Muscle of leg (tissue), 11 donors: Measurements from ENCODE around the gene TEC. TPM values are rescaled to one million over a fixed set of nuclear protein-coding genes. Genes with fewer than 3 reads are reported as not detected.
A peak's percentile ranks its signal among the peaks of the same experiment; 100 is the strongest.

Experiments used
- DNase-seq: peaks from one replicate; pipeline ENCODE4 v3.0.0; 2013
- H3K27ac ChIP-seq: one replicate; pipeline ENCODE4 v1.5.1; 2013; ENCODE audit warnings: mild to moderate bottlenecking, low read length, control low read depth
- H3K27me3 ChIP-seq: one replicate; pipeline ENCODE4 v1.6.1; 2013; ENCODE audit warnings: low read length; ENCODE audit not compliant: control insufficient read depth, insufficient read depth
- H3K36me3 ChIP-seq: one replicate; pipeline ENCODE4 v1.6.1; 2013; ENCODE audit warnings: low read length; ENCODE audit not compliant: control insufficient read depth, insufficient read depth
- H3K4me1 ChIP-seq: one replicate; pipeline ENCODE4 v1.6.1; 2013; ENCODE audit warnings: low read length; ENCODE audit not compliant: control insufficient read depth, insufficient read depth
- H3K4me3 ChIP-seq: one replicate; pipeline ENCODE4 v1.5.1; 2013; ENCODE audit warnings: low read length, control low read depth
- H3K9me3 ChIP-seq: replicated peaks from 2 replicates; pipeline ENCODE4 v1.6.1; 2013; ENCODE audit warnings: low read depth, low read length; ENCODE audit not compliant: control insufficient read depth
- WGBS: methylation state at CpG from one replicate; pipeline ENCODE4 v1.1.5; 2013; ENCODE audit warnings: missing lambda C conversion rate; ENCODE audit not compliant: insufficient coverage; 5-methylcytosine and 5-hydroxymethylcytosine counted together
- polyA plus RNA-seq, 8 donors: library from polyadenylated mRNA; unstranded; fragments of 120-200 nt; gene quantifications; one replicate each; pipeline versions ENCODE4 v1.2.1 to v1.2.3, GENCODE V29; 2013; ENCODE audit warnings: inconsistent platforms in 1 of 8, low replicate concordance in 1 of 8; ENCODE audit not compliant: insufficient read length in 8 of 8, insufficient read depth in 1 of 8
- total RNA-seq: library from RNA; stranded (reverse); fragments of 120-200 nt; gene quantifications from one replicate; pipeline ENCODE4 v1.2.4, GENCODE V29; 2013

The TEC gene
- total and polyA plus RNA-seq, 9 donors = 0.23 to 1.3 (median 0.57) TPM

DNA sequence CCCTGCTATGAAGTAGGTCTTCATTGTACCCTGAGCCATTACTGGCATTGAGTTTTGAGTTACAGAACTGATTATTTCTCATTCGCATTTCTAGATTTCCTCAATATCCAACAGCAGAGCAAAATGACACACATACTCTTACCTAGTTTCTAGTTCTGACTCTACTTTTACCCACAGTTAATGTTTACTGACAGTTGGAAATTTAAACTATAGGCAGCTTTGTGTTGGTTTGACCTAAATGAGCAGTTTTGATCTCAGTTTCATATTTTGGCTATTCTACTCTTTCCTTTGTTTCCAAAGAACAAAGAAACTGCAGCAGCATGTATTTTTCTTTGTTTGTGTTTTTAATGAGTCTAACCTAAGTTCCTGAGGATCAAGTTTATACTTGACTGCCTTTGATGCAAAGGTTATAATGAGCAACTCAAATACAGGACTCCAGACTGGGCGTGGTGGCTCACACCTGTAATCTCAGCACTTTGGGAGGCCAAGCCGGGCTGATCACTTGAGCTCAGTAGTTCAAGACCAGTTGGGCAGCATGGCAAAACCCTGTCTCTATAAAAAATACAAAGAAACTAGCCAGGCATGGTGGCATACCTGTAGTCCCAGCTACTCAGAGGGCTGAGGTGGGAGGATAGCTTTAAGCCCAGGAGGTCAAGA lies 166.0 kb downstream of the TEC start:
- Histone ChIP-seq H3K27ac (no peak overlapping the region), H3K27me3 (no peaks in the 10 kb centered on the region), H3K36me3 (no peaks in the 10 kb centered on the region), H3K4me3 (no peak overlapping the region), H3K9me3 (no peaks in the 10 kb centered on the region), H3K4me1 (no peaks in the 10 kb centered on the region)
- no peak for DNase-seq
- WGBS = 83% methylated on average over 1 of the region's 3 CpGs

DNA sequence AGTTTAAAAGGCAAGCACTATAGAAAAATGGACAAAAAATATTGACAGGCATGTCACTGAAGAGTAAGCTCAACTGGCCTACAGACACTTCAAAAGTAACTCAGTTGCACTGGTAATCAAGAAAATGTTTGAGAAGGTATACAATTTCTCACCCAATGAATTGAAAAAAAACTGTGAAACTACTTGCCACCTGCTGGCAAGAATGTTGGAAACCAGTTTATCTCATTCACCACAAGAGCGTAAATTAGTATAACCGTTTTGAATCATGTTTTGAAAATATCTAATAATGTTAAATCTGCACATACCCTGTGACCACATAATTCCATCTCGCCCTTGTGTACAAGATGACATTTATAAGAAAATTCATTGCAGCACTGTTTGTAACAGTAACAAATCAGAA lies 167.3 kb downstream of the TEC start:
- Histone ChIP-seq H3K4me1 (no peaks in the 10 kb centered on the region), H3K36me3 (no peaks in the 10 kb centered on the region), H3K4me3 (no peak overlapping the region), H3K9me3 (no peaks in the 10 kb centered on the region), H3K27me3 (no peaks in the 10 kb centered on the region), H3K27ac (no peak overlapping the region)
- DNase-seq = no peak
- WGBS = no CpG with 5 or more reads among the region's 3 CpGs

DNA sequence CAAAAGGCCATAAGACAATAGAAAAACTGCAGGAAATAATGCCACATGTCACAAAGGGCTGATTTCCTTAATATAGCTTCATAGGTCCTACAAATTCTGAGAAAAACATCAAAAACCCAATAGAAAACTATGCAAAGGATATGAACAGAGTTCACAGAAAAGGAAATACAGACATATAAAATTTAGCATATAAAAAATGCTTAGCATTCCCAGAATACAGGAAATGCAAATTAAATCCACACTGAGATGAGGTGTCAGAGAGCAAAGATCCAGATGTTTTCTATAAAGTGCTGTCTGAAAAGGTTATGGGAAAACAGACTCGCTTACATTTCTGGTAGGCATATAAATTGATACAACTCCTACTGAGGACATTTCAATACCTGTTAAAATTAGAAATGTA lies 169.4 kb downstream of the TEC start:
- Histone ChIP-seq H3K27me3 (no peaks in the 10 kb centered on the region), H3K27ac (no peak overlapping the region), H3K9me3 (no peaks in the 10 kb centered on the region), H3K36me3 (no peaks in the 10 kb centered on the region), H3K4me1 (no peaks in the 10 kb centered on the region), H3K4me3 (no peak overlapping the region)
- DNase-seq = peak; percentile 14
- WGBS = no CpG with 5 or more reads among the region's 1 CpG

DNA sequence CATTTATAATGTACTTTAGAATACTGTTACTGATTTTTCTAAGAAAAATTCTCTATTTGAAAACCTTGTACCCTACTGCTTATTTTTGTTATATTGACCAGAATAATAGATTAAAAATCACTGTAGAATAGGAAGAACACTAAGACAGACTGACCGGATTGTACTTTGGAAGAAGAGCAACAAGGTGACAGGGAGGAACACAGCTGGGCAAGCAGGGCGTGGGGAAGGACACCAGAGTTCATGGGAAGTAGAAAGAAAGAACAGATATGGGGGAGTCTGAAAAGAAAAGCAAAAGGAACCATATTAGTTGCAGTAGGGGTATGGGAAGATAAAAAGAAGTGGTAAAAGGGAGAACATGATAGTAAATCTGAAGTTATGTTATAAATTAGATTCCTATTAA lies 174.2 kb downstream of the TEC start:
- Histone ChIP-seq H3K27ac (no peak overlapping the region), H3K9me3 (no peaks in the 10 kb centered on the region), H3K4me3 (no peak overlapping the region), H3K36me3 (no peaks in the 10 kb centered on the region), H3K4me1 (no peaks in the 10 kb centered on the region), H3K27me3 (no peaks in the 10 kb centered on the region)
- 68% methylated on average over 2 of the region's 2 CpGs for WGBS
- no peak for DNase-seq

DNA sequence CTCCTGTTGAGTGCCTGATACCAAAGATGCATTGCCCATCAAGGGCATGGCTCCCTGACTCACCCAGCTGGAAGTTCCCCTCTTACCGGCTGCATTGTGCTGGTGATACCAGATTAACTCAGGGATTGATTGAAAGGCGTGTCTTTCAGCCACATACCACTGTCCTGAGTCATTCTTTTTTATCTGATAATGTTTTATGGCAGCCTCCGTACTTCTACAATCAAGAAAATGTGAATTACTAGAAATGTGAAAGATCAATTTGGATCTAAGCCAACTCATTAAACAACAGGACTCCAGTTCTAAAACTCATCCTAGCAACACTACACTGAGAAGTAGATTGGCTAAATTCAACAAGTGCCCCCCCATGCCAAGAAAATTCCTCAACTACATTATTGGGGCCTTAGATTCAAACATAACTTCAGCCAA lies 175.6 kb downstream of the TEC start:
- Histone ChIP-seq H3K27ac (no peak overlapping the region), H3K9me3 (no peaks in the 10 kb centered on the region), H3K4me1 (no peaks in the 10 kb centered on the region), H3K27me3 (no peaks in the 10 kb centered on the region), H3K36me3 (no peaks in the 10 kb centered on the region), H3K4me3 (no peak overlapping the region)
- no peak for DNase-seq
- WGBS = no CpG with 5 or more reads among the region's 3 CpGs

DNA sequence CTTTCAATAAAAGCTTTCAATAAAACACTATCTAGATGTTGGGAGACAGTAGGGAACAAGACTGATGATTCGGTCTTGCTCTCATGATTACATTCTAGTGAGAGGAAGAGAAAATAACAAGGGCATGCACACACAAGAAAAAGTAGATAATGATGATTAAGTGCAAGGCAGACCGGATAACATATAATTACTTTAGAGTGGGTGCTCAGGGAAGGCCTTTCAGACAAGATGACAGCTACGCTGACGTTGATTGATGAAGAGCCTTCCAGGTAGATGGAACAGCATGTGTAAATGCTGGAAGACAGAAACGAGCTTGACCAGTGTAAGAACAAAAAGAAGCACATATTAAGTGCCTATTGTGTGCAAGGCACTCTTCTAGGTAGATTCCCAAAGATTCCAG lies 179.0 kb downstream of the TEC start:
- Histone ChIP-seq H3K4me3 (no peak overlapping the region), H3K9me3 (no peaks in the 10 kb centered on the region), H3K36me3 (no peaks in the 10 kb centered on the region), H3K4me1 (no peaks in the 10 kb centered on the region), H3K27me3 (no peaks in the 10 kb centered on the region), H3K27ac (no peak overlapping the region)
- 83% methylated on average over 4 of the region's 5 CpGs for WGBS
- DNase-seq = no peak

DNA sequence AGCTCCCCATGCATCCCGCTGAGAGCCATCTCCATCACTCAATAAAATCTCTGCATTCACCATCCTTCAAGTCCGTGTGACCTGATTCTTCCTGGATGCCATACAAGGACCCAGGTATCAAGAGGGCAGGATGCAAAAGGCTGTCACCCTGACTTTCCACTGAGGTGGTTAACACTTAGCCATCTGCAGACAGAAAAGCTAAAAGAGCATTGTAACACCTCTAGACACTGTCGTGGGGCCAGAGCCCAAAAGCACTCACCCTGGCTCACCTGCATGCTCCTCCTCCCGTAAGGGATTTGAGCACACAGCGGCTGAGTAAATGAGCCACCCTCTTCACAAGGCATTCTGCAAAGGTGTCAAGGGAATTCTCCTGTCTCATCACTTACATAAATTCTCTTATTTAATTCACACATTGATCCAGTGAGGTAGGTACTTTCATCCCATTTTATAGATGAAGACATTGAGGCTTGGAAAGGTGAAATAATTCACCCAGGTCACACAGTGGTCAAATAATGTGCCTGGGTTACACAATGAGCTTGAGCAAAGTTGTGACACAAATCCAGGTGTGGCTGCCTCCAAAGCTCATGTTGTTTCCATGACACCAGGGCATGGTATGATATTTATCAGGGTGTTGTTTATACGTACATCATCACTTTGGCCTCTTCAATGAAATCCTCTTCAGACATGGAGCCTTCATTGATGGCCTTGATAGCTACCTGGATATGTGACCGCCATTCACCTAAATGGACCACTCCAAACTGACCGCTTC lies 183.6 kb downstream of the TEC start:
- H3K9me3 ChIP-seq = no peaks in the 10 kb centered on the region
- 56% methylated on average over 6 of the region's 8 CpGs for WGBS
- H3K36me3 ChIP-seq = no peaks in the 10 kb centered on the region
- no peak for DNase-seq
- H3K27me3 ChIP-seq = no peaks in the 10 kb centered on the region
- H3K4me3 ChIP-seq = no peak overlapping the region
- no peak overlapping the region for H3K27ac ChIP-seq
- H3K4me1 ChIP-seq = no peaks in the 10 kb centered on the region

Other genes starting within 250 kb of the TEC start
- 0.35 TPM for gene TXK, start 135.6 kb downstream of the TEC start, total RNA-seq
- under 1 TPM; 0.11 to 0.72 (median 0.23) TPM for gene TXK, start 135.6 kb downstream of the TEC start, polyA plus RNA-seq
- gene SLAIN2, start 71.7 kb upstream of the TEC start, total RNA-seq = 24.1 TPM
- 10 to 100 TPM; 35.7 to 58.6 (median 50.4) TPM for gene SLAIN2, start 71.7 kb upstream of the TEC start, polyA plus RNA-seq
- 0.49 TPM for gene SLC10A4, start 213.5 kb upstream of the TEC start, total RNA-seq
- gene SLC10A4, start 213.5 kb upstream of the TEC start, polyA plus RNA-seq = 1 to 10 TPM in 1 of 8 donors, under 1 TPM in 7; 0.41 to 1.1 (median 0.82) TPM
- not detected for gene ZAR1, start 220.4 kb upstream of the TEC start, total RNA-seq
- gene ZAR1, start 220.4 kb upstream of the TEC start, polyA plus RNA-seq = not detected